Measurements from ENCODE around the gene LTBP2.

LTBP2 gene

GRCh38 chr14:74503938-74504335, 108.1 kb downstream of the LTBP2 start:
- no peak for DNase-seq

GRCh38 chr14:74503291-74503937, 108.6 kb downstream of the LTBP2 start:
- DNase-seq, result no peak

- no peak for DNase-seq
Measured at GRCh38 chr14:74502236-74503019, 109.6 kb downstream of the LTBP2 start.

- DNase-seq, result no peak
Measured at GRCh38 chr14:74501691-74502090, 110.3 kb downstream of the LTBP2 start.

GRCh38 chr14:74501135-74501614, 110.9 kb downstream of the LTBP2 start:
- DNase-seq, result peak; percentile 81

- no peak for DNase-seq
Measured at GRCh38 chr14:74500417-74501134, 111.5 kb downstream of the LTBP2 start.

GRCh38 chr14:74495356-74495755, 116.7 kb downstream of the LTBP2 start:
- no peak for DNase-seq

- DNase-seq, result peak; percentile 96
Measured at GRCh38 chr14:74493343-74494261, 118.4 kb downstream of the LTBP2 start, which contains the start of gene ISCA2. ISCA2 (plus strand) TSS chr14:74493765; CDS start chr14:74493775, 10 bp downstream.

- DNase-seq, result no peak
Measured at GRCh38 chr14:74492776-74493342, 119.2 kb downstream of the LTBP2 start, which contains the start of gene NPC2. NPC2 (minus strand) TSS chr14:74493305; CDS start chr14:74493274, 31 bp downstream.

GRCh38 chr14:74491956-74492775, 119.9 kb downstream of the LTBP2 start:
- peak; percentile 40 for DNase-seq

GRCh38 chr14:74490486-74490885, 121.6 kb downstream of the LTBP2 start:
- no peak for DNase-seq

- no peak for DNase-seq
Measured at GRCh38 chr14:74488786-74489397, 123.1 kb downstream of the LTBP2 start.

GRCh38 chr14:74486164-74486563, 125.9 kb downstream of the LTBP2 start:
- DNase-seq, result peak; percentile 9

- no peak for DNase-seq
Measured at GRCh38 chr14:74483321-74483720, 128.7 kb downstream of the LTBP2 start.

GRCh38 chr14:74482571-74482970, 129.5 kb downstream of the LTBP2 start:
- no peak for DNase-seq

GRCh38 chr14:74480046-74480445, 132.0 kb downstream of the LTBP2 start:
- DNase-seq, result no peak

- peak; percentile 57 for DNase-seq
Measured at GRCh38 chr14:74478996-74479635, 132.9 kb downstream of the LTBP2 start.

GRCh38 chr14:74476607-74477006, 135.4 kb downstream of the LTBP2 start:
- peak; percentile 23 for DNase-seq

GRCh38 chr14:74476107-74476506, 135.9 kb downstream of the LTBP2 start:
- DNase-seq, result no peak

- no peak for DNase-seq
Measured at GRCh38 chr14:74475678-74476077, 136.4 kb downstream of the LTBP2 start.

Data from retina (tissue), 1 donor.